Head of caudate nucleus (tissue), 42 donors: ENCODE results near the gene SRSF8.

ENCODE experiments used
- DNase-seq, 42 donors: peaks; one replicate each; pipeline versions ENCODE4 v3.0.0 to v3.0.0-alpha.2; 2020 to 2021; ENCODE audit warnings: mixed read lengths in 7 of 42
- intact Hi-C: fragments of 100-400 bp; cut with DNase I; formaldehyde crosslinking; loops from one replicate; pipeline ENCODE4 v1.15.0; 2022

Gene SRSF8

DNA sequence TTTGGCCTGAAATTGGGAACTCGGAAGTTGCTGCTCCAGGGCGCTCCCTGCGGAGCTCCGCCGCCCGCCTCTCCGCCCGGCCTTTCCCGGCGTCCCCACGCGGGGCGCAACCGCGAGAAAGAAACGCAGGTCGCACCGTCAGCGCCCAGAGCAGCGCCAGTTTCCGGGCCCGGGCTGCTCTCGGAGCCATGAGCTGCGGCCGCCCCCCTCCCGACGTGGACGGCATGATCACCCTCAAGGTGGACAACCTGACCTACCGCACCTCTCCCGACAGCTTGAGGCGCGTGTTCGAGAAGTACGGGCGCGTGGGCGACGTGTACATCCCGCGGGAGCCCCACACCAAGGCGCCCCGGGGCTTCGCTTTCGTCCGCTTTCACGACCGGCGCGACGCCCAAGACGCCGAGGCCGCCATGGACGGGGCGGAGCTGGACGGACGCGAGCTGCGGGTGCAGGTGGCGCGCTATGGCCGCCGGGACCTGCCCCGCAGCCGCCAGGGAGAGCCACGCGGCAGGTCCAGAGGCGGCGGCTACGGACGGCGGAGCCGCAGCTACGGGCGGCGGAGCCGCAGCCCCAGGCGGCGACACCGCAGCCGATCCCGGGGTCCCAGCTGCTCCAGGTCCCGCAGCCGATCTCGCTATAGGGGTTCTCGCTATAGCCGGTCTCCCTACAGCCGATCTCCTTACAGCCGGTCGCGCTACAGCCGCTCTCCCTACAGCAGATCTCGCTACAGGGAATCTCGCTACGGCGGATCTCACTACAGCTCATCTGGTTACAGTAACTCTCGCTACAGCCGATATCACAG is 521 bp downstream of the SRSF8 start:
- DNase-seq: peak; percentile 60 to 95 (median 88)
- intact Hi-C loops: loop anchor here (5.0 to 10.0 kb wide), 3 partner anchors 92 to 720 kb away; partner anchors contain the start of genes CWC15, FAM76B, KDM4D and SESN3

DNA sequence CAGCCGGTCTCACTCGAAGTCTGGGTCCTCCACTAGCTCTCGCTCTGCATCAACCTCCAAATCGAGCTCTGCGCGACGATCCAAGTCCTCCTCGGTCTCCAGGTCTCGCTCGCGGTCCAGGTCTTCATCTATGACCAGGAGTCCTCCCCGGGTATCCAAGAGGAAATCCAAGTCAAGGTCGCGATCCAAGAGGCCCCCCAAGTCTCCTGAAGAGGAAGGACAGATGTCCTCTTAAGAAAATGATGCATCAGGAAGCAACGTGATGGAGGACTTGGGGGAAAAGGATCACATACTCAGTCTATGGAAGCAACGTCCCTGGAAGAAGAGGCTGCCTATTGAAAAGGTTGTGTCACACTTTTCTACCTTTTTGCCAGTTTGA is 1.1 kb downstream of the SRSF8 start:
- peak in 6 of 42 donors; percentile 57 to 76 (median 68) for DNase-seq
- intact Hi-C loops: loop anchor here (2.0 to 10.0 kb wide), 4 partner anchors 83 to 719 kb away; partner anchors contain the start of genes CWC15, FAM76B, KDM4D and SESN3

DNA sequence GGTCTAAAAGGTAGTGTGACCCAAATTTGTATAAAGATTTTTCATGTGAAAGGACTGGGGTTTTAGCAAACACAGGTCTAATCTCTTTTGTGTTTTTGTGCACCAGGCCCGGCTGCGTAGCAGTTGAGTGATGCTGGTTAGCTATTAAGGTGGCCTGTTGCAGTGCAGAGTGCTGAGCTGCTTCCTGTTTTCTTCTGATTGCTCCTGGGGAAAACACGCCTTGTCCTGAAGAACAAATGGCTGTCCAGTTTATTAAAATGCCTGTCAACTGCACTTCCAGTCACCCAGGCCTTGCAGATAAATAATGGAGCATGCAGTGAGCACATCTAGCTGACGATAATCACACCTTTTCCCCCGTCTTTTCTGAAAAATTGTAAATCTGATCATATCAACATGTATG is 1.8 kb downstream of the SRSF8 start:
- intact Hi-C loops: loop anchor here (2.0 to 10.0 kb wide), 4 partner anchors 82 to 719 kb away; partner anchors contain the start of genes CWC15, FAM76B, KDM4D and SESN3
- DNase-seq: peak; percentile 35 to 89 (median 72)

DNA sequence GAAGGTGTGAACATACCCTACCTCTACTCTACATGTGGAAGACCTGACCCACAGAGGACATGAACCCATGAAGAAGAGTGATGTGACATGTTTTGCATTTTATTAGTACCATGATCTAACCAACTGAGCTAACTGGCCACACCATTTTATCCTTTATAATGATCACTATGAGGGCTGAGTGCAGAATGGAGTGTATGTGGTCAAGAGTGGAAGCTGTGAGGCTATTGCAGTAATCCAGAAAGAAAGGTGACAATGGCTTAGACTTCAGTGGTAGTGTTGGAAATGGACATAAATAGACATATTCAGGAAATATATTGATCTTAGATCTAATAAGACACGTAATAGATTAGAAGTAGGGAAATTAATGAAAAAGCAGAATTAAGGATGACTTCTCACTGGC is 3.8 kb downstream of the SRSF8 start:
- DNase-seq: no peak
- intact Hi-C loops: loop anchor here (10.0 kb wide), 1 partner anchor 694 kb away; no protein-coding TSS in a partner anchor

DNA sequence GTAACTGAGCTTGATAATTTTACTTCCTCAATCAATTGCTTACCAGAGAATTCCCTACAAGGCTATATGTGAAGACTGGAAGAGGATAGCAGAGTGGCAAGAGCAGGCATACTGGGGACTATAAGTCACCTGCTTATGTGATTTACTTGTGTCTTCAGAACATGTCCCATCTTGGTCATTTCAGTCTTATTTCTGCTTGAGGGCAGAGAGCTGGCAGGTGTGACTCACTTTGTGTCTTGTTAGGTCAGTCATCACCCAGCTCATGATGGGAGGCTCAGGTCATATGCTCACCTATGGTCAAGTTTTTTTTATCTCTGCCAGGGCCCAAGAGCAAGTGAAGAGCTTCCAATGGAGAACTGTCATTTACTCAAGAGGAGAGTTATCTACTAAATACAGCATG is 6.2 kb downstream of the SRSF8 start:
- intact Hi-C loops: loop anchor here (10.0 kb wide), 1 partner anchor 692 kb away; no protein-coding TSS in a partner anchor
- DNase-seq: no peak

DNA sequence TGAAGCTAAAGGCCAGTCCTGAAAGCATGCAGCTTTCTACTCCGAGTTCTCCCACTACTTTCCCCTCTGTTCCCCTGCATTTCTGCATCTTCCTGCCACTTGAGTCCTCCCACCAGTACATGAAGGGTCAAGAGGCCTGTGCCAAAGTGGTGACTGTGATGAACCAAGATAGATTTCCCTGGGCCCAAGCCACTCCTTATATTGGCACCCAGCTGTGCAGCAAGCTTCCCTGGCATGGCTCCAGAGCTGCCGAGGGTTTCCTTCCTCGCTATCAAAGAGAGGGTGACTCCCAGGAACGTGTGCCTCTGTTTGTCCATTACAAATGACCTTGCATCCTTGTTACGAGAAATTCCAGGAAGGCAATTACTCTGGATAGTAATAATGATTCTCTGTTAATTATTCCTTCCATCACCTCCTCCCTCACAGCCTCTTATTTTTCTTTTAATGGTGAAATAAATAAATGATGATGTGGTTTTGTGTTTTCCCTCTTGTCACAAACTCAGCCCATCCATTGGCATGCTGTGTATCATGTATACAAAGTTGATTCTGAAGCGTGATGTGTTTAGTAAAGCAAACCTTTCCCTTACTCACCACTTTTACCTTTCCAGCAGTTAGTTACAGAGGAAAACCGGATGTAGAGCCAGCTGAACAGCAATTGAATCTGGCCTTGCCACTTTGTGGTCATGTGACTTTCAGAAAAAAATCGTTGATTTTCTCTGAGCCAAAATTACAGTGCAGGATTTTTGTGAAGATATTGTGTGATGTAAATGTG is 8.3 kb downstream of the SRSF8 start:
- intact Hi-C loops: loop anchor here (10.0 kb wide), 1 partner anchor 690 kb away; no protein-coding TSS in a partner anchor
- DNase-seq: peak in 28 of 42 donors; percentile 33 to 82 (median 54)

DNA sequence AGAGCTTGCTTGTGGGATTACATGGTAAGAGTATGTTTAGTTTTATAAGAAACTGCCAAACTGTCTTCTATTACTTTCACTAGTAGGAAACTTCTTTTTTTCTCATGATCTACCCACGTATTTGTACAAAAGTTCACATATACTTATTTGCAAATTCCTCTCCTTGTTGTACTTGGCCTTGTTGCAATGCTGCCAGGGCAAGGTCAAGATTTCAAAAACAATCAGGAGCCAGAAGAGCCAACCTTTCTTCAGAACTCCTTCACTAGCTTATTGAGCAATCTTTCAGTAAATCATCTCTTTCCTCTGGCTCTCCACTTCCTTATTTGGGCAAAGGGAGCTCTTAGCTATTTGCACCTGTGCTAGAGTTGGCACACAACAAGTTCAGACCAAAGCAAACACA is 9.7 kb downstream of the SRSF8 start:
- intact Hi-C loops: loop anchor here (10.0 kb wide), 1 partner anchor 688 kb away; no protein-coding TSS in a partner anchor
- DNase-seq: no peak

DNA sequence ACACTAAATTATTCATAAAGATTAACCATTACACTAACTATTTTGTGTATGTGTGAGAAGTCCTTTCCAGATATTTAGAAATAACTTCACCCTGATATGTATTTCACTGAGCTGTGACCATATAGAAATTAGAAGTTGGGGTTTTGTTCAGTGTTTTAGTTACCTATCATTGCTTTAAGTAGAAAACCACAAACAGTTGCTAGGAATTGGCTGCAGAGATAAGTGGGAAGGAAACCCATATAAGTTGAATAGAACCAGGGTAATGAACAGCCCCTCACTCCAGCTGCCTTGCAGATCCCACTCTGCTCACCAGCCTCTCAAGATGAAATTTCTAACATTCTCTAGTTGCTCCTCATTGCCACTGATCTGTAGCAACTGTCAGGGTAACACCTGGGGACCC is 10.3 kb downstream of the SRSF8 start:
- no peak for DNase-seq
- intact Hi-C loops: loop anchor here (10.0 kb wide), 1 partner anchor 688 kb away; no protein-coding TSS in a partner anchor

DNA sequence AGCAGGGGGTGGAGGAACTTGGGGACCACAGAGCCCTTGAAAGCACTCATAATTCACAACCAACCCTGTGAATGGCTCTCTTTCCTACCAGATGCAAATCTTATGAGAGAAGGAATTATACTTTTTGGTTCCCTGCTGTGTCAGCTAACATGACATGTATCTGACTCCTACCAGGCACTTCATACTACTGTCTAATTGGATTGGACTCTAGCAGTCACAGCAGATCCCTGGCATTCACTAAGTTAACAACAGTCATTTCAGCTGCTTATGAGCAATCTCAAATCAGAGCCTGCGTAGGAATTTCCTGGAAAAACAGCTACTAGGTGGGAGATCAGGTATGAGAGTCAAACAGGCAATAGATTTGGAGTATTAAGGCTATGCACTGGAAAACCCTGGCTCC is 11.8 kb downstream of the SRSF8 start:
- intact Hi-C loops: loop anchor here (10.0 kb wide), 1 partner anchor 686 kb away; no protein-coding TSS in a partner anchor
- peak in 1 of 42 donors; percentile 44 for DNase-seq

DNA sequence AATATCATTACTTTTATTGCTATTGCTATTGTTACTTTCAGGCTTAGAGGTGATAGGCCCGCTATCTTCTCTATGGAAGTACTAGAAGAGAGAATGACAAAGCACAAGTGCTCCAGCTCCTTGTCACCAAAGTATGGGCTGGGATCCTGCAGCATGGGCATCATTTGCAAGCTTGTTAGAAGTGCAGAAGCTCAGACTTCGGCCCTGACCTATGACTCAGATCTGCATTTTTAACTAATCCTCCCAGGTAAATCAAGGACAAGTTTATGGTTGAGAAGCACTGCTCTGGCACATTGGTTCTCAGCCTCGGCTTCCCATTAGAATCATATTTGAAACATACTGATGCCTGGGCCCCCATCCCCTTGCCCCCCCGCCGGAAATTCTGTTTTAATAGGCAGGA is 14.3 kb downstream of the SRSF8 start:
- intact Hi-C loops: no loop called here
- DNase-seq: peak in 1 of 42 donors; percentile 25

DNA sequence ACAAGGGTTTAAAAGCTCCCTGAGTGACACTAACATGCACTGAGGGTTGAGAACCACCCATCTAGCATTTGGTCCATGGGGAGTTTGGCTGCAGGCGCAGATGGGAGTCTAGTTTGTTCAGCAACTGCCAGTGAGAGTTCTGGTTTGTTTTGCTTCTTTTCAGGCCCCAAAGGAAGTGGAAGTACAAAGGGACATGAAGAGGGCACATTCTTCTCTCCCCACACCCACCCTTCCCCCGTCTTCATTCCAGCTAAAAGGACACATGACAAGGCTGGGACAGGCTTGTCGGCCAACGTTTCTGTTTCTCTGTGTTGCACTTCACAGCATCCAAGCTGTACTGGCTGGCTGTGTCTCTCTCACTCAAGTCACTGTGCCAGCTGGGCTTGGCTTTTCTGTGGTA is 14.7 kb downstream of the SRSF8 start:
- peak in 41 of 42 donors; percentile 40 to 89 (median 73) for DNase-seq
- intact Hi-C loops: no loop called here

DNA sequence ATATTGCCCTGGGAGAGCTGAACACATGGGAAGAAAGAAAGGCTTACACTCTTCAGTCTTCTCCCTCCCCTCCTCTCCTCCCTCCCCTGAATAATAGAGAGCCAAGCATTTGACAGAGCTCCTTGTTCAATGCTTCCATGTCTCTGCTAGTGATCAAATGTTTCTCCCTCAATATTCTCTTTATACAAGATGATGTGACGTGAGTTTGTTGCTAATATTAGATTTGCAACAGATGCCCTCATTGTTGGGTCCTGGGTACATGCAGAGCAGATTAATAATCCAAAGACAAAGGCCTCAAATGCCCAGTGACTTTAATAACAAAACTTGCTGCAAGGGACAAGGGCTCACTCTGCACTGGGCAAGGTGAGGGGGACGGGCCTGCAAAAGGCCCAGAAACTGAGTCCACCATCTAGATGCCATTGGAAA is 15.9 kb downstream of the SRSF8 start:
- intact Hi-C loops: no loop called here
- DNase-seq: peak in 25 of 42 donors; percentile 29 to 82 (median 53)

DNA sequence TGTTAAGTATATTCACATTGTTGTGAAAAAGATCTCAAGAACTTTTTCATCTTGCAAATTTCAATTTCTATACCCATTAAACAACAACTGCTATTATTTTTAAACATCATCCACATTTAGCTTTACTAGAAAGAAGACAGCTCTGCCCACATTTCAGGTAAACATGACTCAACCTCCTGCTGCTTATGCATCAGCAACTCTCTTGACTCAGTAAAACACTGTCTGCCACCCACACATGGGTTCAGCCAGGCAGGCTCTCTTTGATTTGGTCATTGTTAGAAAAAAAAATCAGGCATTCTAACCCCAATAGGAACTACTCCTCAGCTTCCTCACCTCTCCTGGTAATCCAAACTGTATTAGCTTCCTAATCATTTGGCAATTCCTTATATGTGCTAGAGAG is 17.8 kb downstream of the SRSF8 start:
- DNase-seq: peak in 8 of 42 donors; percentile 22 to 73 (median 52)
- intact Hi-C loops: no loop called here

DNA sequence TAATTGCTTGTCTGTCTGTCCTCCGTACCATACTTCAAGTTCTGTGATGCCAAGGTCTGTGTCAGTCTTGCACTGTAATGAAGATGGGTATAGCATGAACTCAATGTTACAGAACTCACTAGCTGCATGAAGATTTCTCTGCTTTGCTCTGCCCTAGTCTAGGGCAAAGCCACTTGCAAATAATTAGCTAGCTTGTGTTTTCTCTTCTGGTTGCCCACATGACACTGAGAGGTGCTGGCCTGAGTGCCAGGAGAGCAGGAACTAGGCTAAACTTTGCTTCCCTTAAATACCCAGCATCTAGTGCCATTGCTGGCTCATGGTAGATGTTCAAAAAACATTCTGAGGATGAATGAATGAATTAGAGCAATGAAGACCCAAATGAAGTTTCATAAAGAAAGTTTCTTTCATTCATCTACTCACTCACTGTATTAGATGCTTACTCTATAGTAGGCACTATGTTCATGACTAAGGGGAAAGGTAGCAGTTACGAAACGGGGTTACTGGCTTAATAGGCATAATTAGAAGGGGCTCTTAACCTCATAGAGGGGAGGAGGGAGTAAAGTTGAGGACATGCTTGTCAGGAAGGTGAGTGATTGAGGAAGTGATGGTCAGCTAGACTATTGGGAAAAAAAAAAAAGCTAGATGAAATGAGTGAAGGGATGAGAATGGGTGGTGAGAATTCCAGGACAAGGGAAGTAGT is 18.5 kb downstream of the SRSF8 start:
- peak in 1 of 42 donors; percentile 38 for DNase-seq
- intact Hi-C loops: no loop called here

DNA sequence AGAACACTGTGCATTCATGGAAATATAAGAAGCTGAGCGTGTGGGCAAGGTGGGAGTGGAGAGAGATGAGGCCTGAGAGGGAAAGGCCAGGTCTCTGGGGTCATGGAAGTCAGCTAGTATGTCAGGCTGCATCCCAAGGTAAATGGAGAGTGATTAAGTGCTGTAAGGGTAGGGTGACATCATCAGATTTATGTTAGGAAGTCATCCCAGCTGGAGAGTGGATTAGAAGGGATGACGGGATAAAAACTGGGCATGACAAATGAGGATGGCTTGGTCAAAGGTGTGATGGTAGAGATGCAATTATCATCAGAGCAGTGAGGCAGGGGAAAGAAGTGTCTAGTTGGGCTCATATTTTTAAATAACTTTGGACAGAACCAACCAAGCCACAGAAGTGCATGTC is 19.4 kb downstream of the SRSF8 start:
- intact Hi-C loops: no loop called here
- no peak for DNase-seq

DNA sequence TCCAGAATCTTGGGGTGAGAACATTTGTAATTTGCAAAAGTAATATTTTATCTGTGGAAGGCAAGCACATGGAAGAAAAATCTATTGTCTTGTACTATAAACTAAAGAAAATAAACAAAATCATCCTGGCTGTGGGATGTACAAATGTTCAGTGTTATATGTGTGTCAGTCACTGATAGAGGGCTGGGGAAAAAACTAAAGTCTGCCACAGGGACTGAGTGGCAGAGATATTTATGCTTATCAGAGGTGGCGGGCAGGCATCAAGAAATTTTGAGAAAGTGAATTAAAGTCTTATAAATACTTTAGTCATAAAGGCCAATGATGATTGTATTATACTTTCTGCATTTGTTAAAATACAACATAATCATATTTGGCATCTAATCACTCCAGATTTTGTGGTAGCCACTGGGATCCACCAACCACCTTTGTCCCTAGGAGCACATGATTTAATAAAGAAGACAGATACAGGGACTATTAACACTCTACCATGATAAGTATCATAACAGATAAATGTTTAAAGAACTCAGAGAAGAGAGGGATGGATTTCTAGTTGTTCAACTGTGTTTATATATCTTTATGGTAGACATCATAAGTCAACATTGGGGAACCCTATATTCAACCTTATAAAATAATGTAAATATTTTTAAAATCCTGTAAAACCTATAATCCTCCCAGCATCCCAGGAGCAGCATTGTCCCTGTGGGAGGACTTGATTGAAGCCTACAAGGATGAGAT is 20.3 kb downstream of the SRSF8 start:
- intact Hi-C loops: no loop called here
- peak in 1 of 42 donors; percentile 29 for DNase-seq

DNA sequence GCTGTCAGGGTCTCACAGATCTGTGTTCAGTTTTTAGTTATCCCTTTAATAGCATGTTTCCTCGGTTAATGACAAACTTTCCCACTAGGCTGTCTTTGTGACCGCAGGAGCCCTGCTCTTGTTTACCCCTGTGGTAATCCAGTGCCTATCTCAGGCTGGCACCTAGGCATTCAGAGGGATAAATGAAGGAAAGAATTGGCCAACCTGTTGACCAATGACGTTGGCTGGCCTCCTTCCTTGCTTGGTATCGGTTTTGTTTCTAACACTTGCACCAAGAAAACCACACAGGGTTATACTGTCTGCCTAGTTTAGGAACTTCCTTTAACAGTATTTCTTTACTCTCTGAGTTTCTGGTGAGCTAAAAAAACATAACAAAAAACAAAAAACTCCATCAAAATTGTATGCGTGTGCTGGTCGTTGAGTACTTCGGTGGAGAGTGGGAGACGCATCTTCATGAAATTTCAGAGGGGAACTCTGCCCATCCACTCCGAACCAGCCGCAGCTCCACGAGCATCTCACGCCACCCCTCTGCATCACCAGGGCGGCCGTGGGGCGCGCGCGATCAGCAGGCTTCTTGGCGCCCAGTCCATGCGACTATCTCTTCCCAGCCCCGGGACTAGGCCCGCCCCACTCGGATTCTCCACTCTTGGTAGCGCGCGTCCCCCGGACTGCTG is 22.4 kb downstream of the SRSF8 start:
- peak in 1 of 42 donors; percentile 55 for DNase-seq
- intact Hi-C loops: no loop called here
